Activated naive CD4-positive, alpha-beta T cell treated with anti-CD3 and anti-CD28 coated beads, Interleukin-2, amount 10 ng/mL, durations not matched to agents 7 days and 5 days (primary cell): ENCODE results near the gene UGT1A7.

Source experiments
- CTCF ChIA-PET: fragments of 350-600 bp; sonication (Branson Sonifier 250); formaldehyde crosslinking; loops from one replicate; lab custom pipeline; 2021; ENCODE audit warnings: antibody characterized with exemption; lab: Charles Lee
- DNase-seq: peaks from one replicate; pipeline ENCODE4 v3.0.0-alpha.2; 2020
- H3K27ac Mint-ChIP-seq: one replicate; pipeline ENCODE4 v1.8.0; 2021; ENCODE audit warnings: mild to moderate bottlenecking, moderate library complexity, mixed read lengths
- H3K27me3 Mint-ChIP-seq: one replicate; pipeline ENCODE4 v1.8.0; 2021; ENCODE audit warnings: mild to moderate bottlenecking, mixed read lengths
- H3K36me3 Mint-ChIP-seq: one replicate; pipeline ENCODE4 v1.8.0; 2021; ENCODE audit warnings: mixed read lengths
- H3K4me1 Mint-ChIP-seq: one replicate; pipeline ENCODE4 v1.8.0; 2021; ENCODE audit warnings: mixed read lengths
- H3K4me3 Mint-ChIP-seq: one replicate; pipeline ENCODE4 v1.8.0; 2021; ENCODE audit warnings: mild to moderate bottlenecking, moderate library complexity, mixed read lengths
- H3K9me3 Mint-ChIP-seq: one replicate; pipeline ENCODE4 v1.8.0; 2021; ENCODE audit warnings: mixed read lengths

UGT1A7 gene

DNA sequence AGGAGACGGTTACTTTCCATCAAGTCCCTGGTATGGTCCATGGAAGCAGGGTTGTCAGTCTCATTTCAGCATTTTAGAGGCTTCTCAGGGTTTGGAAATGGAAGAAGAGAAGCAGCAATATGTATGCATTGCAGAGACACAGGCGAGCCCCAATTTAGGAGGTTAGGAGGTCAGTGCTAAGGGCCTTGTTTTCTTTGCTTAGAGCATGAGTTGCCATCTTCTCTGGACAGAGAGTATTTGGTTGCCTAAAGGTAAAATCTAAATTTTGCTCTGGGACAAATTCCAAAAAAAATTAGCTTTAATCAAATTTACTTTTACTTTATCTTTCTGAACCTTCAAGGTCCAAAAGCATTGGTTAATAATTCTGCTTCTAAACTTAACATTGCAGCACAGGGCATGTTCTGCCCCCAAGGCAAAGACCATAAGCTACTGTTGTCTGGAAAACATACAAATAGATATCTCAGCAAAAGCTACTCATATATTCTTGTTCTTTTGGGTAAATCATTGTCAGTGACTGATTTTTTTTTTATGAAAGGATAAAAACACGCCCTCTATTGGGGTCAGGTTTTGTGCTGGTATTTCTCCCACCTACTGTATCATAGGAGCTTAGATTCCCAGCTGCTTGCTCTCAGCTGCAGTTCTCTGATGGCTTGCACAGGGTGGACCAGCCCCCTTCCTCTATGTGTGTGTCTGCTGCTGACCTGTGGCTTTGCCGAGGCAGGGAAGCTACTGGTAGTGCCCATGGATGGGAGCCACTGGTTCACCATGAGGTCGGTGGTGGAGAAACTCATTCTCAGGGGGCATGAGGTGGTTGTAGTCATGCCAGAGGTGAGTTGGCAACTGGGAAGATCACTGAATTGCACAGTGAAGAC lies 10.2 kb upstream of the UGT1A7 start, which contains the start of gene UGT1A9:
UGT1A9 (plus strand) TSS at position 609 of the 872 bp plus-strand sequence; CDS start at position 646, 37 bp downstream.
- no peaks in the 10 kb centered on the region for H3K4me1 Mint-ChIP-seq
- H3K4me3 Mint-ChIP-seq: no peak within 1 kb of the TSS
- CTCF ChIA-PET: no interaction called here
- no peaks in the 10 kb centered on the region for H3K9me3 Mint-ChIP-seq
- H3K36me3 Mint-ChIP-seq: no peaks in the 10 kb centered on the region
- peaks cover 10% of the 10 kb centered on the region for H3K27me3 Mint-ChIP-seq
- no peak for DNase-seq
- no peak within 1 kb of the TSS for H3K27ac Mint-ChIP-seq

DNA sequence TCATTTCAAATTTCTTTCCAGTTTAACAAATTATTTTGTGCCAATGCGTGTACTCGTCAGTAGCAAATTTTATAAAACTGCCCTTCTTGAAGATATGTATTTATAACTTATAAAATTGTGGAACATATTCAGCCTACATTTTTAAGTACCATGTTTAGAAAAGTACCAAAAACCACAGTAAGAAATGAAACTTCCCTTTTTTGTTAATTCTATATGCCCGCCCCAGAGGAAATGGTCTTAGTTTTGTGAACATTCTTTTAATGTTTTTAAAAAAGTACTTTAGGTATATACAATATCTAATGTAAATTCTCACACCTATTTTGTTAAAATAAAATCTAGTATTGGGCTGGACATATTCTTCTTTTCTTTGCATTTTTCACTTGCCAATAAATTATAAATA lies 8.8 kb upstream of the UGT1A7 start:
- CTCF ChIA-PET: no interaction called here
- Mint-ChIP-seq H3K27me3 (peaks cover 10% of the 10 kb centered on the region), H3K36me3 (no peaks in the 10 kb centered on the region), H3K9me3 (no peaks in the 10 kb centered on the region), H3K4me3 (no peak overlapping the region), H3K27ac (no peak overlapping the region), H3K4me1 (no peaks in the 10 kb centered on the region)
- no peak for DNase-seq

DNA sequence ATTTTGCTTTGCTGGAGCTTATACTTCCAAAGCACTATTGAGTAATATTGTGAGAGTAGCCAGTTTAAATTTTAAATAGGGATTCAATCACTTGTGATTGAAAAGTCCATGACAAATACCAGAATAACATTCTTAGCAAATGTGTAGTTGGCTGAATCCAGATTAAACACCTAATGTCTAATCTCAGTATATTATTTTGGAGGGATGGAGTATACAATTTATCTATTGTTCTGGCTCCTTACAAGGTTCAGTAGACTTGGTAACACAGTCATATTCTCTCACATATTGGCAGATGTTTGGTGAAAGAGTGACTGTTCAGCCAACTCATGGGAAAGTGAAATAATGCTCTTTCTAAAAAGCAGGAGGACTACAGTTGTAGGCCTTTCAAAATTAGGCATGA lies 7.8 kb upstream of the UGT1A7 start:
- H3K27me3 Mint-ChIP-seq: peaks cover 10% of the 10 kb centered on the region
- no peak overlapping the region for H3K27ac Mint-ChIP-seq
- H3K36me3 Mint-ChIP-seq: no peaks in the 10 kb centered on the region
- H3K4me3 Mint-ChIP-seq: no peak overlapping the region
- H3K4me1 Mint-ChIP-seq: no peaks in the 10 kb centered on the region
- no peaks in the 10 kb centered on the region for H3K9me3 Mint-ChIP-seq
- CTCF ChIA-PET: no interaction called here
- DNase-seq: no peak

DNA sequence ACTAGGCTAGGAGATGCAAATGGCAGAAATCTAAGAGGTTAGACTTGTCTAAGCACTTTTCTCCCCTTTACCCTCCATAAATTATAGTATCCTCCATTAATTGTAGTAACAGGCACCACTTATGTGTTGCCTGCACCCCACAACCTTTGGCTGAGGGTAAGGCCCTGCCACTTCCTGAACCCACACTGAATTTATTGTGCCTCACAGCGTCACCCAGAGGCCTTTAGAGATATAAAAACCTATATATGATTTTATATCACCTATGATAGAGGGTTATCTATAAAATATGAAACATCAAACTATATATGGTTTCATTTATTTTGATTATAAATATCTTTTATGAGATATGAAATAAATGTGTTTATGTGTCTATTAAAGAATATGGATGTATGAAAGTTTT lies 7.4 kb upstream of the UGT1A7 start:
- no peaks in the 10 kb centered on the region for H3K36me3 Mint-ChIP-seq
- H3K9me3 Mint-ChIP-seq: no peaks in the 10 kb centered on the region
- H3K4me1 Mint-ChIP-seq: no peaks in the 10 kb centered on the region
- H3K4me3 Mint-ChIP-seq: no peak overlapping the region
- CTCF ChIA-PET: no interaction called here
- H3K27ac Mint-ChIP-seq: no peak overlapping the region
- peaks cover 10% of the 10 kb centered on the region for H3K27me3 Mint-ChIP-seq
- DNase-seq: no peak

DNA sequence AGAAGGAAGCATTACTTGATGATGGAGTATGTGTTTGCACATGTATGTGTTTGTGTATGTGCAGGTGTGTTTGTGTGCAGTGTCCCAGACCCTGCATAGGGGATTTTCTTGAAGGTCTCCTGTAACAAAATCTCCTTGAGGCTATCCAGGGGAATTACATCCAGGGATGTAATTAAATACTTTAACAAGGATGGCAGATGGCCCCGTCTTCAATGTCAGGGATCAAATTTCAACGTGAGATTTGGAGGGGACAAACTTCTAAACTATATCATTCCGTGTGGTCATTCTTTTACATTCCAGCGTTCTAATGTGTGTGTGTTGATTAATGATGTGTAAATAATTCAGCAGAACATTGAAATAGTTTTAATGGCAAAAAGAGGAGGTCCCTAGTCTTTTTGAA lies 6.7 kb upstream of the UGT1A7 start:
- no peak overlapping the region for H3K4me3 Mint-ChIP-seq
- H3K27me3 Mint-ChIP-seq: peaks cover 10% of the 10 kb centered on the region
- no peaks in the 10 kb centered on the region for H3K4me1 Mint-ChIP-seq
- H3K27ac Mint-ChIP-seq: no peak overlapping the region
- H3K36me3 Mint-ChIP-seq: no peaks in the 10 kb centered on the region
- DNase-seq: no peak
- CTCF ChIA-PET: no interaction called here
- no peaks in the 10 kb centered on the region for H3K9me3 Mint-ChIP-seq

DNA sequence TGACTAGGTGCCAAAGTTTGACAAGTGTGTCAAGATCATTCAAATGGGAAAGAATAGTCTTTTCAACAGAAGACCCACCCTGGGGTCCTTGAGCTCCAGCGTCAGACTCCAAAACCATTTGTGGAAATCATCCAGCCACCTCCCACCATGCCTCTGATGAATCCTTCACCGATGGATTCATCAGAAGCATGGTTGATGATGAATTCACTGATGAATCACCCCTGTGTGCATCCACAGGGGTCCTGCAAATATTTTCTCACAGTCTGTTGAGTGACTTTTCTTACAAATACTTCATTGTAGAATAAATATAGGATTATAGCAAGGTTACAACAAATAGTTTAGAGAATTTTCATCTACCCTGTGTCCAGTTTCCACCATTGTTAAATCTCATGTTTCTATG lies 5.7 kb upstream of the UGT1A7 start:
- CTCF ChIA-PET: no interaction called here
- Mint-ChIP-seq H3K9me3 (no peaks in the 10 kb centered on the region), H3K4me3 (no peak overlapping the region), H3K36me3 (no peaks in the 10 kb centered on the region), H3K4me1 (no peaks in the 10 kb centered on the region), H3K27ac (no peak overlapping the region), H3K27me3 (peaks cover 10% of the 10 kb centered on the region)
- DNase-seq: no peak

DNA sequence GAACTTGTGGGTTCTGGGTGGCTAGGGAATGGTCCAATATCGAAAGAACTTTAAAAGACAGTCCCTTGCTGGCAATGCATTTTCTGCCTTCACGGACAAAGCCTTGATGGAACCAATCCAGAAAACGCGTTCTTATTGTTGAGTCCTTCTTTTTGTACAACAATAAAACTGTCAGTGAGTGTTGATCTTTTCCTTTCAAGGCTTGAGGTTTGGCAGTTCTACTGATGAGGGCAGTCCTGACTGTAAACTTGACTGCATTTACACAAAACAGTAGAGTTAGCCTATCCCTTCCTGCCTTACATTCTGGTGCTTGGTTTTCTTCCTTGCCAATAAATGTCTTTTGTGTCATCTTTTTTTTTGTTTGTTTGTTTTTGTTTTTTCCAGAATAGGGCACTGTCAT lies 2.5 kb upstream of the UGT1A7 start:
- no peak for DNase-seq
- H3K36me3 Mint-ChIP-seq: no peaks in the 10 kb centered on the region
- no peak overlapping the region for H3K4me3 Mint-ChIP-seq
- H3K27me3 Mint-ChIP-seq: peaks cover 3% of the 10 kb centered on the region
- CTCF ChIA-PET: no interaction called here
- no peaks in the 10 kb centered on the region for H3K9me3 Mint-ChIP-seq
- no peaks in the 10 kb centered on the region for H3K4me1 Mint-ChIP-seq
- H3K27ac Mint-ChIP-seq: no peak overlapping the region

DNA sequence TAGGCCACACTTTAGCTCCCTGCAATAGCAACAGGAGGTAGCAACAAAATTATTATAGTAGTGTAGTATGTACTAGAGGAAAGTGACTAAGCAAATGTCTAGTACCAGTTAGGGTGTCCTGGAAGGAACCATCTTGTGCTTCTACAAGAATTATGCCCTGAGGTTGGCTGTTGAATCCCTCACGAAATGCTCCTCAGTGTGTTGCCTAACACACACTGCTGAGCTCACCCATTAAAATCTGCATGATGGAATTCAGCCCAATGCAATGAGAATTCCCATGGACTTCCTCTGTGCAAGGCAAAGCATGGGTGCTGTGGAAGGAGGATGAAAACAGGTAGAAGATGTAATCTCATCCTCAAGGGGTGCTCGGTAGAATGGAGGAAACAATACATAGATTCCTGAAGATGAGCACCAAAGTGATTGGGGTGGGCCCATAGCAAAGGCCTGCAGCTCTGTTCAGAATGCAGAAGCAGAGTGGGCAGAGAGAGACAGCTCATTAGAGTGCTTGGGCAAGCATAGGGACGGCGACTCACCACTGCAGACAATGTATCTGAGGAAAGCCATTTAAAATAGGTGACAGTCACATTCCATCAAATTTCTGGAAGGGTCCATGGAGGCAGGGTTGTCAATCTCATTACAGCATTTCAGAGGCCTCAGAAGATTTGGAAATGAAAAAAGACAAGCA lies 1.2 kb upstream of the UGT1A7 start:
- no peaks in the 10 kb centered on the region for H3K9me3 Mint-ChIP-seq
- DNase-seq: no peak
- CTCF ChIA-PET: no interaction called here
- H3K27me3 Mint-ChIP-seq: peaks cover 3% of the 10 kb centered on the region
- H3K27ac Mint-ChIP-seq: no peak overlapping the region
- no peaks in the 10 kb centered on the region for H3K4me1 Mint-ChIP-seq
- H3K36me3 Mint-ChIP-seq: no peaks in the 10 kb centered on the region
- H3K4me3 Mint-ChIP-seq: no peak overlapping the region

DNA sequence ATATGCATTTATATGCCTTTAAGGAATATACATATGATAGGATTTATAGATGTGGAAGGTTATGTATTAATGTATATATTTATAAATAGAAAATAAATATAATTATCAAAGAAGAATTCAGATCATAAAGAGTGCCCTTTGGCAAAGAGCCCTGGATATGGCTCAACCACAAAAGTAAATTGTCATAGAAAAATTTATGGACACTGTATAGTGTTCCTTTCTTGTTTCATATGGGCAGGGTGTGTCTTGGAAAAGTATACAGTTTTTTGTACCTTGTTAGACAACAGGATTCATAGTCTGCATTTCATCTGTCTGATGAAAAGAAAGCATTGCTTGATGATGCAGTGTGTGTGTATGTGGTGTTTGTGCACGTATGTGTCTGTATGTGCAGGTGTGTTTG lies 2.9 kb downstream of the UGT1A7 start:
- Mint-ChIP-seq H3K4me3 (no peak overlapping the region), H3K36me3 (no peaks in the 10 kb centered on the region), H3K4me1 (no peaks in the 10 kb centered on the region), H3K27ac (no peak overlapping the region), H3K9me3 (no peaks in the 10 kb centered on the region), H3K27me3 (peaks cover 13% of the 10 kb centered on the region)
- CTCF ChIA-PET: no interaction called here
- DNase-seq: no peak

DNA sequence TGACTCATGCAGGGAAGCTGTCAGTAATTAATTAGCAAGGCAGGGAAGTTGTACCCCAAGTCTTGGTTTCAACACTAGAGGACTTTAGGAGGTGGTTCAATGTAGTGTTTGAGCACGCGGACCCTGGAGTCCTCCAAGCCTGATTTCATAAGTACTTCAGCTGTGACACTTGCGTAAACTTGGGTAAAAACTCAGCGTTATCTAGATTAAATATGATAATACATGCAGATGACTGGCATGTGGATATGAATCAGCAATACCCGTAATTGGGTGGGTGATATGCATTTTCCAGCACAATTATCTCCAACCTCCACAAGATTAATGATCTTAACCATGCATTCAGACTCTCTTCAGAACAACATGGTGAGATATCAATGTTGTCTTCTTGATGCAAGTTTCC lies 5.2 kb downstream of the UGT1A7 start:
- no peak for DNase-seq
- no peak overlapping the region for H3K4me3 Mint-ChIP-seq
- peaks cover 24% of the 10 kb centered on the region for H3K27me3 Mint-ChIP-seq
- CTCF ChIA-PET: no interaction called here
- no peaks in the 10 kb centered on the region for H3K36me3 Mint-ChIP-seq
- H3K27ac Mint-ChIP-seq: no peak overlapping the region
- no peaks in the 10 kb centered on the region for H3K9me3 Mint-ChIP-seq
- H3K4me1 Mint-ChIP-seq: no peaks in the 10 kb centered on the region

DNA sequence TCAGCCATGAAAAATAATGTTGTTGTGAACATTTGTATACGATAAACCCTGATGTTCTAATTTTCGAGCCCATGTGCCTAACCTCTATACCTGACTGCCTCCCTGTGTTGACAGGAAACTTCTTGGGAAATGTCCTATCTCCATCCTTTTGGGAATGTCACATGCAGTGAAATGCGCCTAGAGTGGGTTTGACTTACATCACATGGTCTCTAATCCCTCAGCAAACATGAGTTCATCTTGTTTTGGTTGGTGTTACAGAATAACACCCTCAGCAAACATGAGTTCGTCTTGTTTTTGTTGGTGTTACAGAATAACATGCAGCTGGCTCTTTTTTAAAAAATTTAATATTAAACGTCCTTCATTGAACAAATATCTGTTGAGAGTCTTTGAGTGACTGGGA lies 6.6 kb downstream of the UGT1A7 start:
- H3K27me3 Mint-ChIP-seq: peaks cover 24% of the 10 kb centered on the region
- H3K4me1 Mint-ChIP-seq: no peaks in the 10 kb centered on the region
- H3K36me3 Mint-ChIP-seq: no peaks in the 10 kb centered on the region
- CTCF ChIA-PET: no interaction called here
- H3K27ac Mint-ChIP-seq: no peak overlapping the region
- DNase-seq: no peak
- no peak overlapping the region for H3K4me3 Mint-ChIP-seq
- H3K9me3 Mint-ChIP-seq: no peaks in the 10 kb centered on the region

DNA sequence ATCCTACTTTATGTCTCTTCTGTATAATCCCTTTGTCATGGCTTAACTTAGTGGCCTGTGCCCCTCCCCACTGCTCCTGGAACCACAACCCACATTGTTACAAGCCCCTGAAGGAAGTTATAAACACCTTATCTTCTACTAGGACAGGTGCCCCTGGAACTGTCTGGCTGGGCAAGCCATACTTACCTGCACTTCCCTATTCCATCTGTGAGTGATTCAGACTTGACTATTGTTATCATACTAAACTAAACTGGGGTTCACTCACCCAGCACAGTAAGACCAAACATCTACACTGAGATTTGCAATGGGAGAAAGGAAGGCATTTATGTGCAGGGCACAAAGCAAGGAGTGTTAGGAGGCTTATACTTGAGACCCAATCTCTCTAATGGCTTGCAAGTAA lies 7.3 kb downstream of the UGT1A7 start:
- no peaks in the 10 kb centered on the region for H3K36me3 Mint-ChIP-seq
- peaks cover 28% of the 10 kb centered on the region for H3K27me3 Mint-ChIP-seq
- no peak for DNase-seq
- H3K27ac Mint-ChIP-seq: no peak overlapping the region
- no peaks in the 10 kb centered on the region for H3K9me3 Mint-ChIP-seq
- H3K4me3 Mint-ChIP-seq: no peak overlapping the region
- no peaks in the 10 kb centered on the region for H3K4me1 Mint-ChIP-seq
- CTCF ChIA-PET: no interaction called here

DNA sequence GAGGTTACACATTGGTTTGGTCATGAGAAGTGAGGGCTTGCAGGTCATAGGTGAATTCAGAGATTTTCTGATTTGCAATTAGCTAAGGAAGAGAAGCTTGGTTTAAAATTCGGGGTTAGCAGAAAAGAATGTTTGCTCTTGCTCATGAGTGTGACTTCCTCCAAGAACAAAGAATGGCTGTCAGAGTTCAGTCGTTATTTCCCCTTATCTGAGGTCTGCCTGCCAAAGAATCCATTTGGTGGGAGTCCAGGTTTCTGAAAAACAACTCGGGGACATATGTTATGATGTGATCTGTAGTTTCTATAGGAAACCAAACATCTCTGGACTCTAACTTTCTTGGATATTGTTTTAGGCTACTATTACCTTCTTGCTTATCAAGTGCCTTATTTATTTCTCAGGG lies 7.8 kb downstream of the UGT1A7 start:
- CTCF ChIA-PET: no interaction called here
- H3K27me3 Mint-ChIP-seq: peaks cover 28% of the 10 kb centered on the region

DNA sequence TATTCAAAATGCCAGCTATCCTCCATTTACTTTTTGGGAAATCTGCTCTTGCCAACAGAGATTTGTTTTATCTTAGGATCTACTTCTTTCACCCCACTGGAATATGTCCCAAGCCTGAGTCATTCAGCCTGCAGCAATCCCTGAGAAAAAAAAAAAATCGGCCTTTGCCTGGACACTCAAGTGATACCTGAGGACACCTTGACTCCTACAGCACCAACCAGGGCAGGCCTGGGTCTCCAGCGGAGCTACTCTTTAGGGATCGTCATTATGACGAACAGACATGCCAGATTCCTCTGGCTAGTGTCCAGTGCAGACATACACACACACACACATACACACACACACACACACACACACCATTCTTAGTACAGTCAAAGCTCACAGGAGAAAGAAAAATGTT lies 8.7 kb downstream of the UGT1A7 start:
- H3K9me3 Mint-ChIP-seq: no peaks in the 10 kb centered on the region
- no peak overlapping the region for H3K4me3 Mint-ChIP-seq
- H3K36me3 Mint-ChIP-seq: no peaks in the 10 kb centered on the region
- H3K27ac Mint-ChIP-seq: no peak overlapping the region
- CTCF ChIA-PET: interaction anchor here (0.9 kb wide), 1 partner anchor 22 kb away, joined by 3 read pairs; no protein-coding TSS in a partner anchor
- no peaks in the 10 kb centered on the region for H3K4me1 Mint-ChIP-seq
- H3K27me3 Mint-ChIP-seq: peaks cover 28% of the 10 kb centered on the region
- DNase-seq: no peak

More for the DNA sequence above, 7.8 kb downstream of the UGT1A7 start:
- Mint-ChIP-seq H3K4me3 (no peak overlapping the region), H3K36me3 (no peaks in the 10 kb centered on the region), H3K4me1 (no peaks in the 10 kb centered on the region), H3K27ac (no peak overlapping the region), H3K9me3 (no peaks in the 10 kb centered on the region)
- no peak for DNase-seq
